Measurements from ENCODE around the gene DTX1.

The DTX1 gene

DNA sequence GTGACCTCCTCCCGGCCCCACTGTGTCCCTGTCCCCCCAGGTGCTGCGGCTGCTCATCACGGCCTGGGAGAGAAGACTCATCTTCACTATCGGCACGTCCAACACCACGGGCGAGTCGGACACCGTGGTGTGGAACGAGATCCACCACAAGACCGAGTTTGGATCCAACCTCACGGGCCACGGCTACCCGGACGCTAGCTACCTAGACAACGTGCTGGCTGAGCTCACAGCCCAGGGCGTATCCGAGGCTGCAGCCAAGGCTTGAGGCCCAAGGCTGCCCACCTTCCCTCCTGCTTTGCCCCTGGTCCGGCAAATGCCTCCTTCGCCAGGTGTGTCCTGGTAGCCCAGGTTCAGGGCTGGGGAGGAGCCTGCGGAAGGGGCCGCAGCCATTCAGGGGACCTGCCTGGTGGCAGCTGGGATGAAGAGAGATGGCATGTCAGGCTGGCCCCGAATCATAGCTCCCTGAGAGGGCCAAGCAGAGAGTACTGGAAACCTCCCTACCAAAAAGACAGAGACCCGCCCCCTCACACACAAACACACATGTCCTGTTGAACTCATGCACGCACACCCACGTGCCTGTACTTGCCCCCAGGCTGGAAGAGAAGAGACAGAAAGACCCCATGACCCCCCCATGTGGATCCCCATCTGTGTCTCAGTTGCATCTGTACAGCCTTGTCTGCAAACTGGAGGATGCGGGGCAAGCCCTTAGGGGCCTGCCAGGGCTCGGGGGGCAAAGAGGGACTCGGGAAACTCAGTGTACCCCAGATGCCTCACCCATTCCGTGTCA lies 40.3 kb downstream of the DTX1 start:
- TF ChIP-seq PAX5 (IDR thresholded peaks at IDR 0.05; ENCODE audit: insufficient read depth, low read length, severe bottlenecking) = no peak
- TF ChIP-seq POLR2AphosphoS5 (IDR thresholded peaks at IDR 0.05; ENCODE audit: low read depth, low read length) = no peak
- no peak for TF ChIP-seq POLR2A (IDR thresholded peaks at IDR 0.05; ENCODE audit: low read depth, low read length)
- TF ChIP-seq TAF1 (IDR thresholded peaks at IDR 0.05; ENCODE audit: low read depth, low read length) = no peak
- no peak for TF ChIP-seq SPI1 (IDR thresholded peaks at IDR 0.05; ENCODE audit: low read depth, low read length)
- DNase-seq (ENCODE audit: insufficient read length, low spot score) (no peak), FAIRE-seq (peak; percentile 26)

DNA sequence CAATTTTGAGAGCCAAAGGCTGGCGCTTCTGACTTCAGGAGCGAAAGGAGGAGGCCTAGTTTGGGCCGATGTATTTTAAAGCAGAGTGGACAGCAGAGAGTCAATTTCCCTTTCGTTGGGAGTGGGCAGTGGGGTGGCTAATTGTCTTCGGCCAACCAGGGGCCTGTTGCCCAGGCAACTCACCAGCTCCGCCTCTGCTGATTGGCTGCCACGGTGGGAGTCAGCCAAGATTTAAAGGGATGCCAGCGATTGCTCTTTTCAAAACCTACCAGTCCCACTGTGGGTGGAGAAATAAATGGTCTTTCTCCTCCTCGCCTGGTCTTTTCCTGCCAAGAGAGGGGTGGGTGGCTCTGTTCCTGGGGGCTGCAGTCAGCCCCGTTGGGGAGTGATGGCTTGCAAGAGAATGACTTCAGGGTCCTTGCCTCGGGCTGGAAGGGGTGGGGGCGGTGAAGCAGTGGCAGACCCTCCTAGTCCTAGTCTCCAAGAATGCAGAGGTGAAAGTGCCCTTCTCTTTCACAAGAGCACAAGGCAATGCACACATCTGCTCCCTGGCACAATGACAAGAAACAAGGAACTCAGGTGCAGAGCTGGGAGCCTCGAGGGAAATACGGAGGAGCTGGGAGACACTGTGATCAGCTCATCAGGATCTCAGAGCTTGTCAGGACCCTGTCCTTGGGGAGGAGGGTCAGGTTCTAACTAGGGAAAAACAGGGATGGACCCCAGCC lies 41.3 kb downstream of the DTX1 start:
- FAIRE-seq (no peak), DNase-seq (ENCODE audit: insufficient read length, low spot score) (no peak)
- TF ChIP-seq POLR2A (IDR thresholded peaks at IDR 0.05; ENCODE audit: low read depth, low read length) = no peak
- no peak for TF ChIP-seq PAX5 (IDR thresholded peaks at IDR 0.05; ENCODE audit: insufficient read depth, low read length, severe bottlenecking)
- TF ChIP-seq POU2F2 (IDR thresholded peaks at IDR 0.05; ENCODE audit: low read depth, low read length) = no peak
- no peak for TF ChIP-seq POLR2AphosphoS5 (IDR thresholded peaks at IDR 0.05; ENCODE audit: low read depth, low read length)
- TF ChIP-seq SPI1 (IDR thresholded peaks at IDR 0.05; ENCODE audit: low read depth, low read length) = no peak
- no peak for TF ChIP-seq TAF1 (IDR thresholded peaks at IDR 0.05; ENCODE audit: low read depth, low read length)

DNA sequence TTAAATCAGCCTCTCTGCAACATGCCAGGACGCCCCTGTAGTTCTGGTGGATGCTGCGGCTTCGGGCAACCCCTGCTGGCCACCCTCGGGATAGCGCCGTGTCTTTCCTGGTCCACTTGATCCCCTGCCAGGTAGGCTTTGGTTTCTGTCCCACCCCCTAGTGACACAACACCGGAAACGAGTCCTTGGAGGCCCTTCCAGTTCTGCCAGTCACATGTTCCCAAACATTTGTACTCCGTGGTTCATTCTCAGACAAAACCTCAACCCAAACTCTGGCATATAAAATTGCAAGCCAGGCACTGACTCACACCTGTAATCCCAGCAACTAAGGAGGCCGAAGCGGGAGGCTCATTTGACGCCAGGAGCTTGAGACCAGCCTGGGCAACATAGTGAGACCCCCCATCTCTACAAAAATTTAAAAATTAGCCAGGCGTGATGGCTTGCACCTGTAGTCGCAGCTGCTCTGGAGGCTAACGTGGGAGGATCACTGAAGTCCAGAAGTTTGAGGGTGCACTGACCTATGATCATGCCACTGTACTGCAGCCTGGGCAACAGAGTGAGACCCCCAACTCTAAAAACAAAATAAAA lies 42.0 kb downstream of the DTX1 start:
- TF ChIP-seq POLR2A (IDR thresholded peaks at IDR 0.05; ENCODE audit: low read depth, low read length) (no peak), TAF1 (IDR thresholded peaks at IDR 0.05; ENCODE audit: low read depth, low read length) (no peak)
- DNase-seq (ENCODE audit: insufficient read length, low spot score) (peak; percentile 73), FAIRE-seq (peak; percentile 88)

DNA sequence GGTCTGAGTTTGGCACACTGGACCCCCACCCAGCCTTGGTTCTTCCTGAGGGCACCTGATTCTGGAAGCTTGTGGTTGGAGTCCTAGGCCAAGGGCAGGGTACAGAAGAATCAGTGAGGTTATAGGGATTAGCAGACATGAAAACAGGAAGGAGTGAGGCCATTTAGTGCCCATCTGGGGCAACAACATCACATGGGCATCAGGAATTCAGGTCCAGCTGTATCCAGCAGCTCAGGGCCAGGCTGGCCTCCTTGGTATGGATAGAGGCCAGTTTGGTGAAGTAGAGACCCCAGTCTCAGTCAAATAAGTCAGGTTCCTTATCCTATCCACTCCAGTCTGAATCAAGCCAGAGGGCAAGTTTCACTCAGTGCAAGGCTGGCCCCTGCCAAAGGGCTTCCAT lies 42.8 kb downstream of the DTX1 start:
- FAIRE-seq = no peak
- TF ChIP-seq POLR2AphosphoS5 (IDR thresholded peaks at IDR 0.05; ENCODE audit: low read depth, low read length) (no peak), POU2F2 (IDR thresholded peaks at IDR 0.05; ENCODE audit: low read depth, low read length) (no peak), TAF1 (IDR thresholded peaks at IDR 0.05; ENCODE audit: low read depth, low read length) (no peak), SPI1 (IDR thresholded peaks at IDR 0.05; ENCODE audit: low read depth, low read length) (no peak), PAX5 (IDR thresholded peaks at IDR 0.05; ENCODE audit: insufficient read depth, low read length, severe bottlenecking) (no peak), POLR2A (IDR thresholded peaks at IDR 0.05; ENCODE audit: low read depth, low read length) (no peak)
- no peak for DNase-seq (ENCODE audit: insufficient read length, low spot score)

DNA sequence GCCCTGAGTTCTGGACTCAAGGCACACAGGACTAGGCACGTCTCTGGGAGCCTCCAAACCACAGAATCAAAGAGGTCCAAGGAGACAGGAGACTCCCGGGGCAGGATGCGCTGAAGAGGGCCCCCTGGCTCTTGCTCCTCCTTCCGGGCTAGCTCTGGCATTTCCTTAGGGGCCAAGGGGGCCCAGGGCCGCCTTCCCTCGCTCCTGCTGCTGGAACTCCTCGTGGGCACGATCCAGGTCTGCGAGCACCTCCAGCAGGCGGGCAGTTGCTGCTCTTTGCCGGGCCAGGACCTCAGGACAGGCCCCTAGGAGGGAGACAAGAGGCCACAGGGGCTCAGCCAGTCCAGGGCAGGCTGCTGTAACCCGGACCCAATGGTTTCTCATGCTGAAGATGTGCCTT lies 43.2 kb downstream of the DTX1 start:
- no peak for DNase-seq (ENCODE audit: insufficient read length, low spot score)
- no peak for FAIRE-seq
- TF ChIP-seq POLR2AphosphoS5 (IDR thresholded peaks at IDR 0.05; ENCODE audit: low read depth, low read length) (no peak), SPI1 (IDR thresholded peaks at IDR 0.05; ENCODE audit: low read depth, low read length) (no peak), POU2F2 (IDR thresholded peaks at IDR 0.05; ENCODE audit: low read depth, low read length) (no peak), TAF1 (IDR thresholded peaks at IDR 0.05; ENCODE audit: low read depth, low read length) (no peak), POLR2A (IDR thresholded peaks at IDR 0.05; ENCODE audit: low read depth, low read length) (no peak), PAX5 (IDR thresholded peaks at IDR 0.05; ENCODE audit: insufficient read depth, low read length, severe bottlenecking) (no peak)

DNA sequence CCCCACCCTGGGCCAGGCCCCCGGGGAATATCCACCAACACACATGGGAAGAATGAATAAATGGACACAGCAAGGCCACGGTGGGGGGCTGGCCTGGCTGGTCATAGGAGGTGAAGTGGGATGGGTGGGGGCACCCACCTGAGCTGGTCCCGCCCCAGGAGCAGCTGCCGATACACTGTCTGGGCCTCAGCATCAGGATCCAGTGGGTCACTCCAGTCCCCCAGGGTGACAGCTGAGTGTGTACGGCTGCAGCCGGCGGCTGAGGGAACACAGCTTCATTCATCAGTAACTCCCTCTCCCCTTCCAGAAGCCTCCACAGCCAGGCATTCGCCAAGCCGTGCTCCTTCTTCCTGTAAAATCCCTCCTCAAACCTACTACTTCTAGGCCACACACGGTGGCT lies 45.2 kb downstream of the DTX1 start:
- DNase-seq (ENCODE audit: insufficient read length, low spot score) = no peak
- TF ChIP-seq PAX5 (IDR thresholded peaks at IDR 0.05; ENCODE audit: insufficient read depth, low read length, severe bottlenecking) (no peak), SPI1 (IDR thresholded peaks at IDR 0.05; ENCODE audit: low read depth, low read length) (no peak), POLR2A (IDR thresholded peaks at IDR 0.05; ENCODE audit: low read depth, low read length) (no peak), TAF1 (IDR thresholded peaks at IDR 0.05; ENCODE audit: low read depth, low read length) (no peak), POLR2AphosphoS5 (IDR thresholded peaks at IDR 0.05; ENCODE audit: low read depth, low read length) (no peak), POU2F2 (IDR thresholded peaks at IDR 0.05; ENCODE audit: low read depth, low read length) (no peak)
- no peak for FAIRE-seq

DNA sequence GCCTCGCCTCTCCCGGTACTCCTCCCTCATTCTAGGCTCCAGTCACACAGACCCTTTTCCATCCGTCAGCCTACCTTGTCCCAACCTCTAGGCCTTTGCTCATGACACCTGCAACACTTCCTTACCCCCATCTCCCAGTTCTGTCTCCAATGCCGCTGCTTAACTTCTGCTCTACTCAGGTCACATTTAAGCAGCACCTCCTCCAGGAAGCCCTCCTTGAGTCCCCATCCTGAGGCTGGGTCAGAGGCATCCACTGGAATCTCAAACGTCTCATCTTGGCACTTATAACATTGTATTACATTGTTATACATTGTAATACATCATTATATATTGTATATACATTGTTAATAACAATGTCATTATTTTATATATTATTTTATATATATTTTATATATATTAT lies 46.3 kb downstream of the DTX1 start:
- TF ChIP-seq POLR2AphosphoS5 (IDR thresholded peaks at IDR 0.05; ENCODE audit: low read depth, low read length) (no peak), TAF1 (IDR thresholded peaks at IDR 0.05; ENCODE audit: low read depth, low read length) (no peak), SPI1 (IDR thresholded peaks at IDR 0.05; ENCODE audit: low read depth, low read length) (no peak), POLR2A (IDR thresholded peaks at IDR 0.05; ENCODE audit: low read depth, low read length) (no peak), PAX5 (IDR thresholded peaks at IDR 0.05; ENCODE audit: insufficient read depth, low read length, severe bottlenecking) (no peak), POU2F2 (IDR thresholded peaks at IDR 0.05; ENCODE audit: low read depth, low read length) (no peak)
- FAIRE-seq = no peak
- DNase-seq (ENCODE audit: insufficient read length, low spot score) = no peak

DNA sequence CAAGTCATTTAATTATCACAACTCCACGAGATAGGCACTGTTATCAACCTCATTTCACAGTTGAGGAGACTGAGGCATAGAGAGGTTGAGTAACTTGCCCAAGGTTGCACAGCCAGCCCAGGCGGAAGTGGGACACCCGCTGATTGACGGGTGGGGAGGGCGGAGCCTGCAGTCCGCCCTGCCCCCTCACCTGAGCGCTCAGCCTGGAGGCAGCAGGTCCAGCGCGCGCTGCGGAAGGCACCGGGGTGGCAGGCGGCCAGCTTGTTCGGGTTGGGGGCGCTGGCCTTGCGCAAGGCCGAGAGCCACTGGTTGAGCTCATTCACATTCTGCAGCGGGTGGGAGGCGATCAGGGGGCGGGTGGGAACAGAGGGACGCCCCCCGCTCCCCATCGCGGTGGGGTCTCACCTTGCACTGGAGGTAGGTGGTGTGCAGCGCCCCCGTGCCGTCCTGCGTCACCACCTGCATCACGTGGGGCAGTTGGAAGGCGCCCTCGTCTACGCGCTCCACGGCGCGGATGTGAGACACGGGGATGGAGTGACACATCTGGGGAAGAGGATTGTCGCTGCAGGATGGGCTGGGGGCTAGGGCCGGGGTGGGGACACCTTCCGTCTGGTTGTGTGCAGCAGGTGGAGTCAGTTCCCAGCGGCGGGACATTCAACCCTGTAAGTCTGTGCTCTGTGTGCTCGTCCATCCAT lies 47.4 kb downstream of the DTX1 start:
- TF ChIP-seq SPI1 (IDR thresholded peaks at IDR 0.05; ENCODE audit: low read depth, low read length) = peak; percentile 44; the same call in 1 of the 2 replicates
- no peak for TF ChIP-seq POU2F2 (IDR thresholded peaks at IDR 0.05; ENCODE audit: low read depth, low read length)
- peak; percentile 96 for FAIRE-seq
- DNase-seq (ENCODE audit: insufficient read length, low spot score) = peak; percentile 57

DNA sequence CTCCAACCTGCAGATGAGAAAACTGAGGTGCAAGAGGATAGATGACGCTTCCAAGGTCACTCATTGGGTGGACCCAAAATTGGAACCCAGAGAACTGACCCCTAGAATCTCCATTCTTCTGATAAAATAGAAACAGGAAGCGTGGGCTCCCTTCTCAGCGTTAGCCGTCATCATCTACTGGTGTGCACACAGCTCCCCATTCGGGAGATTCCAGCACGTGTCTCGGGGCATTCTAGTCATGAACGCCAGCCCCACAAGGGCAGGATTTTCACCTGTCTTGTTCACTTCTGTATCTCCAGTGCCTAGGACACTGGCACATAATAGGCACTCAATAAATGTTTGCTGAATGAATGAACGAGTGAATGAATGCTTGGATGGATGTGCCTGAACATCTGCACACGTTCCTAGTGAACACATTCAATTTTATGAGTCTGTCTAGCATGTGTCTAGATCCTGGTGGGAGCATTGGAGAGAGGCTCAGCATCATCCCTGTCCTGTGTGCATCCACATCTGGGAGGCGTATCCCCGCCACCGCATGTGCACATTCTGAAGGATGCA lies 48.5 kb downstream of the DTX1 start:
- DNase-seq (ENCODE audit: insufficient read length, low spot score) = no peak
- TF ChIP-seq POLR2A (IDR thresholded peaks at IDR 0.05; ENCODE audit: low read depth, low read length) (no peak), POU2F2 (IDR thresholded peaks at IDR 0.05; ENCODE audit: low read depth, low read length) (no peak), SPI1 (IDR thresholded peaks at IDR 0.05; ENCODE audit: low read depth, low read length) (no peak), PAX5 (IDR thresholded peaks at IDR 0.05; ENCODE audit: insufficient read depth, low read length, severe bottlenecking) (no peak), POLR2AphosphoS5 (IDR thresholded peaks at IDR 0.05; ENCODE audit: low read depth, low read length) (no peak), TAF1 (IDR thresholded peaks at IDR 0.05; ENCODE audit: low read depth, low read length) (no peak)
- peak; percentile 23 for FAIRE-seq

All from GM12891 (cell line).